HepG2 (cell line): ENCODE results near the gene CTSA. TPM values are rescaled to one million over a fixed set of nuclear protein-coding genes. Genes with fewer than 3 reads are reported as not detected.

ENCODE experiments used
- AGO2 ChIP-seq: fragments of 200-400 bp; formaldehyde crosslinking; optimal IDR thresholded peaks from 2 replicates; pipeline ENCODE3; 2017; ENCODE audit warnings: mild to moderate bottlenecking, low read depth, low read length, moderate library complexity
- BATF2 ChIP-seq: sonication (generic); formaldehyde crosslinking; IDR thresholded peaks from 2 replicates; pipeline ENCODE4 v1.8.0; 2022; ENCODE audit warnings: mild to moderate bottlenecking, missing genetic modification reagents, moderate library complexity
- FOSL2 ChIP-seq: sonication (generic); formaldehyde crosslinking; IDR thresholded peaks from 2 replicates; pipeline ENCODE4 v1.4.0; 2020; ENCODE audit warnings: missing genetic modification reagents
- GABPB1 ChIP-seq: IDR thresholded peaks from 2 replicates; pipeline ENCODE4 v1.6.1; 2016; ENCODE audit warnings: mild to moderate bottlenecking, missing genetic modification reagents, moderate library complexity, missing compliant biosample characterization
- IRF1 ChIP-seq: sonication (generic); formaldehyde crosslinking; IDR thresholded peaks from 2 replicates; pipeline ENCODE4 v1.4.0; 2020; ENCODE audit warnings: low read depth, mild to moderate bottlenecking, missing genetic modification reagents
- MAFK ChIP-seq, 2 experiments: IDR thresholded peaks in 1 of 2; conservative IDR thresholded peaks in 1 of 2; 2 replicates each; pipeline ENCODE4 v1.6.1; 2011; ENCODE audit warnings: improper control_type of control experiment in 2 of 2, low read length in 2 of 2
- NCOA1 ChIP-seq: sonication (generic); formaldehyde crosslinking; IDR thresholded peaks from 2 replicates; pipeline ENCODE4 v1.9.0; 2021; ENCODE audit warnings: missing genetic modification reagents
- NR2F6 ChIP-seq, 2 experiments: IDR thresholded peaks; 2 replicates each; pipeline ENCODE4 v1.6.1; 2016; ENCODE audit warnings: antibody characterized with exemption in 1 of 2, mild to moderate bottlenecking in 1 of 2
- RBFOX2 ChIP-seq: fragments of 200-400 bp; formaldehyde crosslinking; IDR thresholded peaks from 2 replicates; pipeline ENCODE4 v1.6.1; 2017; ENCODE audit warnings: low read depth, mild to moderate bottlenecking, low read length
- TOE1 ChIP-seq: sonication (generic); formaldehyde crosslinking; IDR thresholded peaks from 2 replicates; pipeline ENCODE4 v1.4.0; 2020; ENCODE audit warnings: mild to moderate bottlenecking, missing genetic modification reagents
- TSC22D2 ChIP-seq: sonication (generic); formaldehyde crosslinking; IDR thresholded peaks from 2 replicates; pipeline ENCODE4 v1.5.1; 2020; ENCODE audit warnings: missing genetic modification reagents, mild to moderate bottlenecking, borderline replicate concordance
- ZFP36L1 ChIP-seq: sonication (generic); formaldehyde crosslinking; IDR thresholded peaks from 2 replicates; pipeline ENCODE4 v1.8.0; 2022; ENCODE audit warnings: mild to moderate bottlenecking, missing genetic modification reagents, moderate library complexity
- ZNF326 ChIP-seq: sonication (generic); formaldehyde crosslinking; IDR thresholded peaks from 2 replicates; pipeline ENCODE4 v1.4.0; 2020; ENCODE audit warnings: missing genetic modification reagents, borderline replicate concordance
- ZNF563 ChIP-seq: sonication (generic); formaldehyde crosslinking; IDR thresholded peaks from 2 replicates; pipeline ENCODE4 v1.8.0; 2022; ENCODE audit warnings: mild to moderate bottlenecking, moderate library complexity, missing genetic modification reagents
- ZNF816 ChIP-seq: sonication (generic); formaldehyde crosslinking; IDR thresholded peaks from 2 replicates; pipeline ENCODE4 v1.8.0; 2022; ENCODE audit warnings: missing genetic modification reagents, mild to moderate bottlenecking, borderline replicate concordance
- ZNF879 ChIP-seq: sonication (generic); formaldehyde crosslinking; IDR thresholded peaks from 2 replicates; pipeline ENCODE4 v1.8.1; 2023; ENCODE audit warnings: missing genetic modification reagents
- ZSCAN29 ChIP-seq: sonication (generic); formaldehyde crosslinking; conservative IDR thresholded peaks from 2 replicates; pipeline ENCODE4 v1.4.0; 2020; ENCODE audit warnings: mild to moderate bottlenecking, missing genetic modification reagents
- polyA plus RNA-seq, 8 experiments: library from polyadenylated mRNA; depleted of rRNA in 3 of 8; stranded (reverse) in 7 of 8; unstranded in 1 of 8; fragments of >200 nt; fragmentation: Illumina TruSeq in 4 of 8; extraction: Trizol in 4 of 8; gene quantifications; 2 replicates each; pipeline versions ENCODE4 v1.2.1 to v1.2.3, GENCODE V29; 2011 to 2016; ENCODE audit warnings: low read depth in 4 of 8, missing spikeins in 1 of 8, mixed read lengths in 1 of 8; ENCODE audit not compliant: insufficient read depth in 1 of 8
- total RNA-seq, 5 experiments: library from RNA; depleted of rRNA; stranded (reverse); fragments of >200 nt; fragmentation: Illumina TruSeq; extraction: Trizol; gene quantifications; 2 replicates each; pipeline ENCODE4 v1.2.3, GENCODE V29; 2016; ENCODE audit warnings: low read depth in 1 of 5
- TF ChIP-seq, protein P1 (sequence below): sonication (generic); formaldehyde crosslinking; IDR thresholded peaks from 2 replicates; pipeline ENCODE4 v1.8.1; 2023; ENCODE audit warnings: mild to moderate bottlenecking, inconsistent platforms, moderate library complexity, missing genetic modification reagents, borderline replicate concordance
- TF ChIP-seq, protein P2 (sequence below): sonication (generic); formaldehyde crosslinking; IDR thresholded peaks from 2 replicates; pipeline ENCODE4 v1.4.0; 2020; ENCODE audit warnings: mild to moderate bottlenecking, missing genetic modification reagents
- TF ChIP-seq, protein P3 (sequence below): sonication (generic); formaldehyde crosslinking; IDR thresholded peaks from 2 replicates; pipeline ENCODE4 v1.5.1; 2020; ENCODE audit warnings: mild to moderate bottlenecking, missing genetic modification reagents

Gene CTSA
- total and polyA plus RNA-seq, 2 of the 13 experiments (the other 11 are each of a cell fraction or from before 2014, with no cell fraction given), result 202 to 231 TPM

DNA sequence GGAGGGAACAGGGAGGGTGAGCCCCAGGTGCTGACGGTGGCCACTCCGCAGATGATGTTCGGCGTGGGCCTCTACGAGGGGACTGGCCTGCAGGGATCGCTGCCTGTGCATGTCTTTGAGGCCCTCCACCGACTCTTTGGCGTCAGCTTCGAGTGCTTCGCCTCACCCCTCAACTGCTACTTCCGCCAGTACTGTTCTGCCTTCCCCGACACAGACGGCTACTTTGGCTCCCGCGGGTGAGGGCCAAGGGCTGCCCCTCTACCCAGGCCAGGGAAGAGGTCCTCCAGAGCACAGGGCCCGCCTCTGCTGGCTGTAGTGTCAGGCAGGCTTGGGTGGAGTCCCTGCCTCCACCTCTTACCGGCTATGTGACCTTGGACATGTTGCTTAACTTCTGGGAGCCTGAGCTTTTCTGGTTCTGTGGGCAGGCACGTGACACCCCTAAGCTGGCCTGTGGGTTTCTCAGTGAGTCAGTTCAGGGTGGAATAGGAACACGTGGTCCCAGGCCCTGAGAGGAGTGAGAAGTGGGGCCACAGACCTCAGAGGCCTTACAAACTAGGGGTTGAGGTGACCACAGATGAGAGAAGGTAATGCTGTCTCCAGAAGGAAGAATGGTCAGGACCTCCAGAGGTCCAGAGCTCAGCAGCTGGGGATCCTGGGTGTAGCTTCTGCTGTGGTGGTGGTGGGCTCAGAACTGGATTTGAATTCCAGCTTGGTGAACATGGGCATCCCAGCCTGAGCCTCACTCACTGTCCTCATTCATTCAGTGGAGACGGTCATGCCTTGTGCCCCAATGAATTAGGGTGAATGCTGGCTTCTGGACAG, 55.2 kb downstream of the CTSA start (continued):
- TF ChIP-seq, protein P1, sequence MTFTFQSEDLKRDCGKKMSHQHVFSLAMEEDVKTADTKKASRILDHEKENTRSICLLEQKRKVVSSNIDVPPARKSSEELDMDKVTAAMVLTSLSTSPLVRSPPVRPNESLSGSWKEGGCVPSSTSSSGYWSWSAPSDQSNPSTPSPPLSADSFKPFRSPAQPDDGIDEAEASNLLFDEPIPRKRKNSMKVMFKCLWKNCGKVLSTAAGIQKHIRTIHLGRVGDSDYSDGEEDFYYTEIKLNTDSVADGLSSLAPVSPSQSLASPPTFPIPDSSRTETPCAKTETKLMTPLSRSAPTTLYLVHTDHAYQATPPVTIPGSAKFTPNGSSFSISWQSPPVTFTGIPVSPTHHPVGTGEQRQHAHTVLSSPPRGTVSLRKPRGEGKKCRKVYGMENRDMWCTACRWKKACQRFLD (CRISPR knock-in tag), result no peak
- TF ChIP-seq BATF2 (CRISPR knock-in tag), result 0 out of 2 replicates have a peak, but pooled peaks have one; percentile 9
- peak; percentile 88 for TF ChIP-seq AGO2
- no peak; the same call in 1 of the 2 replicates for TF ChIP-seq RBFOX2
- TF ChIP-seq NR2F6 (IDR thresholded peaks at IDR 0.05), result peak; percentile 78; the same call in 1 of the 2 replicates
- TF ChIP-seq NR2F6 (CRISPR knock-in tag; IDR thresholded peaks at IDR 0.05), result peak; percentile 93
- TF ChIP-seq ZSCAN29 (CRISPR knock-in tag), result peak; percentile 83
- peak; percentile 79; the same call in 1 of the 2 replicates for TF ChIP-seq TOE1 (CRISPR knock-in tag)
- TF ChIP-seq NCOA1, result no peak
- peak; percentile 70 for TF ChIP-seq GABPB1 (CRISPR knock-in tag)
- peak; percentile 92 for TF ChIP-seq FOSL2
- TF ChIP-seq ZFP36L1, result peak; percentile 96; the same call in 1 of the 2 replicates
- TF ChIP-seq IRF1 (CRISPR knock-in tag), result no peak
- TF ChIP-seq, protein P2, sequence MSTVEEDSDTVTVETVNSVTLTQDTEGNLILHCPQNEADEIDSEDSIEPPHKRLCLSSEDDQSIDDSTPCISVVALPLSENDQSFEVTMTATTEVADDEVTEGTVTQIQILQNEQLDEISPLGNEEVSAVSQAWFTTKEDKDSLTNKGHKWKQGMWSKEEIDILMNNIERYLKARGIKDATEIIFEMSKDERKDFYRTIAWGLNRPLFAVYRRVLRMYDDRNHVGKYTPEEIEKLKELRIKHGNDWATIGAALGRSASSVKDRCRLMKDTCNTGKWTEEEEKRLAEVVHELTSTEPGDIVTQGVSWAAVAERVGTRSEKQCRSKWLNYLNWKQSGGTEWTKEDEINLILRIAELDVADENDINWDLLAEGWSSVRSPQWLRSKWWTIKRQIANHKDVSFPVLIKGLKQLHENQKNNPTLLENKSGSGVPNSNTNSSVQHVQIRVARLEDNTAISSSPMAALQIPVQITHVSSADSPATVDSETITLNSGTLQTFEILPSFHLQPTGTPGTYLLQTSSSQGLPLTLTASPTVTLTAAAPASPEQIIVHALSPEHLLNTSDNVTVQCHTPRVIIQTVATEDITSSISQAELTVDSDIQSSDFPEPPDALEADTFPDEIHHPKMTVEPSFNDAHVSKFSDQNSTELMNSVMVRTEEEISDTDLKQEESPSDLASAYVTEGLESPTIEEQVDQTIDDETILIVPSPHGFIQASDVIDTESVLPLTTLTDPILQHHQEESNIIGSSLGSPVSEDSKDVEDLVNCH (CRISPR knock-in tag), result no peak
- TF ChIP-seq, protein P3, sequence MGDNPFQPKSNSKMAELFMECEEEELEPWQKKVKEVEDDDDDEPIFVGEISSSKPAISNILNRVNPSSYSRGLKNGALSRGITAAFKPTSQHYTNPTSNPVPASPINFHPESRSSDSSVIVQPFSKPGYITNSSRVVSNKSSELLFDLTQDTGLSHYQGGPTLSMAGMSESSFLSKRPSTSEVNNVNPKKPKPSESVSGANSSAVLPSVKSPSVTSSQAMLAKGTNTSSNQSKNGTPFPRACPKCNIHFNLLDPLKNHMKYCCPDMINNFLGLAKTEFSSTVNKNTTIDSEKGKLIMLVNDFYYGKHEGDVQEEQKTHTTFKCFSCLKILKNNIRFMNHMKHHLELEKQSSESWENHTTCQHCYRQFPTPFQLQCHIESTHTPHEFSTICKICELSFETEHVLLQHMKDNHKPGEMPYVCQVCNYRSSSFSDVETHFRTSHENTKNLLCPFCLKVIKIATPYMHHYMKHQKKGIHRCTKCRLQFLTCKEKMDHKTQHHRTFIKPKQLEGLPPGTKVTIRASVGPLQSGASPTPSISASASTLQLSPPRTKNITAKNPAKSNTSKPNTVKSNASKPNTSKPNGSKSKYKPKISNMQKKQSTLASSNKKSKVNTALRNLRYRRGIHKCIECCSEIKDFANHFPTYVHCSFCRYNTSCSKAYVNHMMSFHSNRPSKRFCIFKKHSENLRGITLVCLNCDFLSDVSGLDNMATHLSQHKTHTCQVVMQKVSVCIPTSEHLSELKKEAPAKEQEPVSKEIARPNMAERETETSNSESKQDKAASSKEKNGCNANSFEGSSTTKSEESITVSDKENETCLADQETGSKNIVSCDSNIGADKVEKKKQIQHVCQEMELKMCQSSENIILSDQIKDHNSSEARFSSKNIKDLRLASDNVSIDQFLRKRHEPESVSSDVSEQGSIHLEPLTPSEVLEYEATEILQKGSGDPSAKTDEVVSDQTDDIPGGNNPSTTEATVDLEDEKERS, result peak; percentile 78
- TF ChIP-seq ZNF816 (CRISPR knock-in tag), result no peak
- TF ChIP-seq TSC22D2 (CRISPR knock-in tag), result peak; percentile 93; the same call in 1 of the 2 replicates
- 0 out of 2 replicates have a peak, but pooled peaks have one; percentile 21 for TF ChIP-seq ZNF879 (CRISPR knock-in tag)
- TF ChIP-seq ZNF563 (CRISPR knock-in tag), result no peak; the same call in 1 of the 2 replicates
- TF ChIP-seq ZNF326 (CRISPR knock-in tag), result no peak; the same call in 1 of the 2 replicates
- no peak for TF ChIP-seq MAFK (conservative IDR thresholded peaks at IDR 0.05 in 1 of 2, IDR thresholded peaks at IDR 0.05 in 1 of 2; ENCODE audit: low read length in 2 of 2)
